HG02943 (cell line): ENCODE measurements around the gene BTC.
A peak's percentile ranks its signal among the peaks of the same experiment; 100 is the strongest.
"Not testable (repeated sequence)": the region's sequence is repeated elsewhere in the genome, so short reads cannot be mapped to it uniquely, and the experiment has no call there.

Experiments
- ATAC-seq: cut with Tn5 transposase; IDR thresholded peaks from one replicate; pipeline ENCODE4 v1.9.1; 2021; ENCODE audit warnings: mild to moderate bottlenecking, low read depth, moderate library complexity; ENCODE audit not compliant: unreplicated experiment

The BTC gene

GRCh38 chr4:74758551-74759145 is 35.7 kb downstream of the BTC start:
- ATAC-seq: no peak

DNA sequence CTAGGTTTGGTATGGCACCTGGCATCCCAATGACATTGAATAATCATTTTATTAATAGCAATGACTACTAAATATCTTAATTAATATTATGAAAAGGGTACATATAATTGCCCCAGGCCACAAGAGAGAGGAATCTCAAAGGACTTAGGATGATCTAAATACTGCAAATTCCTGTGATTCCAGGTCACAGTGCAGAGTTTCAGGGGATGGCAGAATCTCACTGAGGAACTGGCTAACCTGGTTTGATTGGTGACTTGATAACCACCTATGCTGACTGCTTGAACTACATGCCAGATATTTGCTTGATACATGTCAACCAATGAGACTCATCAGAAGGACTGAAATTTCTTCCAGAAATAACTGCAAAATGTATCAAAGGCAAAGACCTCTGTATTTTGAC is 37.2 kb downstream of the BTC start:
- ATAC-seq: no peak

GRCh38 chr4:74755486-74755885 is 38.8 kb downstream of the BTC start:
- ATAC-seq: no peak

DNA sequence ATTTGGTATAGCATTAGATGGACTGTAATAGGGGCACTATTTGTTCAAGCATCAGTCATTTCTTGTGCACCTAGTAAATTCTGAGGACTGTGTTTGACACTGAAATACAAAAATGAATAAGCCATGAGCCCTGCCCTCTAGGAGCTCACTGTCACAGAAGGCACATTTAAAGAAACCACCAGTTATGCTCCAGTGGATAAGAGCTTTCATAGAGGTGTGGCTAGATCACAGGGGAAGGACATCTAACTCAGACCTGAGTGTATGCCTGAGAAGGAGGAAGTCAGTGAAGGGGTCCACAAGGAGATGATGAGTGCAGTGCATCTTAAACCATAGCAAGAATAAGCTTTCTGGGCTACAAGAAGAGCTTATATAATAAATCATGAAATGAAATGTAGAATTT is 40.1 kb downstream of the BTC start:
- ATAC-seq: no peak

DNA sequence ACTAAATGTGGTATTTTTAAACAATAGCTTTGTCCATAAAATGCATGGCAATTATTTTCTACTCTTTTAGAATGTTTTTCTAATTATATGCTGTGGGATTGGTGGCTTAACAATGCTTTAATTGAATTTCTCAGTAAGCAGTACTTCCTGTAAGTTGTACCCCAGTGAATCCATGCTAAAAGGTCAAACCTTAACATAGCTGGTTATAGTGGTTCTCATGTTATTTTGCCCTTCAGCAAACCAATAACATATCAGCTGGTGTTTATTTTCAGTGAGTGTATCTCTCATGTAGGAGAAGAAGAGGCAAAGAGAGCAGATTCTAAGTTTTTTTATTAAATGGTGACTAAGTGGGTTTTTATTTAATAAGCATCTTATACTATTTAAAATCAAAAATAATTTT is 41.5 kb downstream of the BTC start:
- ATAC-seq: no peak

- ATAC-seq: no peak
Observed at GRCh38 chr4:74751856-74752255, 42.5 kb downstream of the BTC start.

- no peak for ATAC-seq
Observed at GRCh38 chr4:74751247-74751646, 43.1 kb downstream of the BTC start.

- ATAC-seq: no peak
Observed at GRCh38 chr4:74742185-74742584, 52.1 kb downstream of the BTC start.

GRCh38 chr4:74738464-74739143 is 55.7 kb downstream of the BTC start:
- ATAC-seq: no peak

DNA sequence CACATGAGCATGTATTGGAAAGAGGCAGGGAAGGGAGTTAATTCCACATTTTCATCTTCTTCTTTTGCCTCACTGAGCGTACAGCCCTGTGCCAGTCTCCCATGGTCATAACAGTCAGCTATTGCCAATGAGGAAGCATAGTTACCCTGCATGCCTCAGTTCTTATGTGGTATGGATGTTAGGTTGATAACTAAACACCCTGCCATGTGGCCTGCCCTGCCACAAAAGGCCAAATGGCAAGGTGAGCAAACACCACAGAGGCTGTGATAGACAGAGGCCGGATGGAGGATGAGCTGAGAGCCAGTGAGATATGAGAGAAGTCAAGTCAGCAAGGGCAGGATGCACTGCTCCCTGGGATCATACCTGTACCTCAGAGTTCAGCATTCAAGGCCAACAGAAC is 59.3 kb downstream of the BTC start:
- ATAC-seq: no peak

DNA sequence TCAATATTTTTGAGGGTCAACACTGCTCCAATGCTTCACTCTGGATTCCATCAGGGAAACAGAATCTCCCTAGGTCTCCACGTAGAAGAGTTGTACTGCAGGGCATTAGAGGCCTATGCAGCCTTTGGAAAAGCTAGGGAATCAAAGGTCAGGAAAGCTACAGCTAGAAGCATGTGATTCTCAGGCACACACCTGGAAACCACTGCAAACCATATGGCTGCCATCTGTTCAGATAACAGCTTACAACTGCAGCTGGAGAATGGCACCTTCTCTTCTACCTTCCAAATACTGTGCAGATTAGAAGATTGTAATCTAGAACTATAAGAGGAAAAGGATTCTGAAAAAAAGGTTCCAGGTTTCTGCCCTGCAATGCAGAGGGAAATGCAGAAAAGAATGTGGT is 60.6 kb downstream of the BTC start:
- ATAC-seq: no peak

GRCh38 chr4:74724979-74725378 is 69.3 kb downstream of the BTC start:
- ATAC-seq: no peak

DNA sequence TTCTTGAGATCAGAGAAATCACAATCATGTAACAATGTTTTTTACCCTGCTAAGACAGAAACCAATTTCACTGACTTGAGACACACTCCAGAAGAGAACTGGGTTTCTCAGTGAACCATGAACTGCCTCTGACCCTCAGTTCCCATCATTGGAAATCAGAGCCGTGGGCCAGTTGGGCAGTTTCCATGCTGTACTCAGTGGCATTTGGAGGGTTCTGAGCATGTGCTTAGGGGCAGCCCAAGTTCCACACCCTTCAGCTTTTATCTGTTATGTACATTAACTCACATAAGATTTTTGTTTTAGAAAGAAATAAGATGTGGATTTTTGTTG is 77.9 kb downstream of the BTC start:
- no peak for ATAC-seq

GRCh38 chr4:74715706-74716435 is 78.5 kb downstream of the BTC start:
- peak; percentile 61 for ATAC-seq

- ATAC-seq: no peak
Observed at GRCh38 chr4:74714611-74715130, 79.7 kb downstream of the BTC start.

DNA sequence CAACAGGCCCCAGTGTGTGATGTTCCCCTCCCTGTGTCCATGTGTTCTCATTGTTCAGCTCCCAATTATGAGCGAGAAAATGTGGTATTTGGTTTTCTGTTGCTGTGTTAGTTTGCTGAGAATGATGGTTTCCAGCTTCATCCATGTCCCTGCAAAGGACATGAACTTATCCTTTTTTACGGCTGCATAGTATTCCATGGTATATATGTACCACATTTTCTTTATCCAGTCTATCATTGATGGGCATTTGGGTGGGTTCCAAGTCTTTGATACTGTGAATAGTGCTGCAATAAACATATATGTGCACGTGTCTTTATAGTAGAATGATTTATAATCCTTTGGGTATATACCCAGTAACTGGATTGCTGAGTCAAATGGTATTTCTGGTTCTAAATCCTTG is 86.2 kb downstream of the BTC start:
- ATAC-seq: not testable (repeated sequence)
